CD4-positive, CD25-positive, alpha-beta regulatory T cell (primary cell): ENCODE results near the gene EIF1AD. TPM values are rescaled to one million over a fixed set of nuclear protein-coding genes. Genes with fewer than 3 reads are reported as not detected.

Experiments
- ATAC-seq, 2 donors: fragments of 150-1000 bp; cut with Tn5 transposase; one replicate each; pipeline ENCODE4 v1.10.0; 2021; ENCODE audit warnings: low read depth in 2 of 2, moderate number of reproducible peaks in 2 of 2, moderate library complexity in 1 of 2
- DNase-seq, 3 donors: peaks; one replicate each; pipeline versions ENCODE4 v3.0.0 to v3.0.0-alpha.2; 2012 to 2022; ENCODE audit warnings: mixed read lengths in 1 of 3
- H3K27ac ChIP-seq: one replicate; pipeline ENCODE4 v1.7.0; 2013; ENCODE audit warnings: mild to moderate bottlenecking, low read length; ENCODE audit not compliant: insufficient read depth, poor library complexity, severe bottlenecking
- H3K27me3 ChIP-seq: one replicate; pipeline ENCODE4 v1.7.0; 2013; ENCODE audit warnings: low read length; ENCODE audit not compliant: control insufficient read depth, insufficient read depth
- H3K36me3 ChIP-seq: one replicate; pipeline ENCODE4 v1.7.0; 2013; ENCODE audit warnings: mild to moderate bottlenecking, low read length, moderate library complexity; ENCODE audit not compliant: control insufficient read depth, insufficient read depth
- H3K4me1 ChIP-seq: 2 replicates; pipeline ENCODE4 v1.7.0; 2013; ENCODE audit warnings: mild to moderate bottlenecking, low read length; ENCODE audit not compliant: insufficient read depth, control insufficient read depth, poor library complexity, severe bottlenecking
- H3K4me3 ChIP-seq: one replicate; pipeline ENCODE4 v1.7.0; 2013; ENCODE audit warnings: low read depth, mild to moderate bottlenecking, low read length, moderate library complexity
- H3K9me3 ChIP-seq, 2 experiments: 1 replicate in 1 of 2; 2 replicates in 1 of 2; pipeline ENCODE4 v1.7.0; 2013; ENCODE audit warnings: low read length in 2 of 2, mild to moderate bottlenecking in 1 of 2, moderate library complexity in 1 of 2; ENCODE audit not compliant: control insufficient read depth in 2 of 2
- H3K27ac Mint-ChIP-seq, 3 donors: one replicate each; pipeline ENCODE4 v1.8.0; 2020 to 2022; ENCODE audit warnings: mild to moderate bottlenecking in 3 of 3, mixed read lengths in 3 of 3, moderate library complexity in 2 of 3
- H3K27me3 Mint-ChIP-seq: one replicate; pipeline ENCODE4 v1.8.0; 2022; ENCODE audit warnings: mild to moderate bottlenecking, mixed read lengths
- H3K36me3 Mint-ChIP-seq: one replicate; pipeline ENCODE4 v1.8.0; 2020; ENCODE audit warnings: mixed read lengths
- H3K4me1 Mint-ChIP-seq, 4 donors: one replicate each; pipeline ENCODE4 v1.8.0; 2020 to 2022; ENCODE audit warnings: mixed read lengths in 4 of 4, mild to moderate bottlenecking in 1 of 4
- H3K4me3 Mint-ChIP-seq, 4 donors: one replicate each; pipeline ENCODE4 v1.8.0; 2020 to 2022; ENCODE audit warnings: mild to moderate bottlenecking in 4 of 4, mixed read lengths in 4 of 4, moderate library complexity in 3 of 4
- H3K9me3 Mint-ChIP-seq, 7 donors: one replicate each; pipeline ENCODE4 v1.8.0; 2020 to 2022; ENCODE audit warnings: mixed read lengths in 7 of 7, mild to moderate bottlenecking in 3 of 7, moderate library complexity in 2 of 7
- polyA plus RNA-seq, 4 donors: library from polyadenylated mRNA; unstranded; fragments of 300-500 nt; fragmentation: Illumina TruSeq; gene quantifications; one replicate each; pipeline ENCODE4 v1.2.3, GENCODE V29; 2021
- total RNA-seq: library from RNA; stranded (reverse); gene quantifications from one replicate; pipeline ENCODE4 v1.2.3, GENCODE V29; 2022

EIF1AD gene
- total and polyA plus RNA-seq, 5 donors from 2014 or later: 16.7 to 61.3 (median 19.7) TPM

DNA sequence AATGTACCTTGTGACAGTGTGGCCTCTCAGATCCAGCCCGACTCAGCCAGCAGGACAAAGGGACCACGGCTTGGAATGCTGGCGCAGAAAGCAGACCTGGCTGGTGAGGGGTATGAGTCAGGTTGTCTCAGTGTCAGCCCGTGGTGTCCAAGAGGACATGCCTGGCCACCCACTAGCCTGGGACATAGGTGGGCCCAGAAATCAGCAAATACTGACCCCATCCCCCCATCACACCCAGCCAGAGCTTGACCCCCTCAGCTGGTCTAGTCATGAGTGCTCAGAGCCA, 4.9 kb upstream of the EIF1AD start:
- Histone ChIP-seq H3K4me1 (peaks cover 13% of the 10 kb centered on the region), H3K9me3 (no peaks in the 10 kb centered on the region), H3K36me3 (peaks cover 9% of the 10 kb centered on the region), H3K27ac (no peak overlapping the region), H3K4me3 (no peak overlapping the region), H3K27me3 (peaks cover 4% of the 10 kb centered on the region)
- ATAC-seq: no peak
- H3K27me3 Mint-ChIP-seq: peaks cover 27% of the 10 kb centered on the region
- H3K9me3 Mint-ChIP-seq: peaks cover 0 to 2% (median 0%) of the 10 kb centered on the region in 7 donors
- DNase-seq: no peak
- peaks cover 0 to 20% (median 7%) of the 10 kb centered on the region in 4 donors for H3K4me1 Mint-ChIP-seq
- H3K36me3 Mint-ChIP-seq: peaks cover 6% of the 10 kb centered on the region
- H3K27ac Mint-ChIP-seq: no peak overlapping the region
- H3K4me3 Mint-ChIP-seq: no peak overlapping the region

DNA sequence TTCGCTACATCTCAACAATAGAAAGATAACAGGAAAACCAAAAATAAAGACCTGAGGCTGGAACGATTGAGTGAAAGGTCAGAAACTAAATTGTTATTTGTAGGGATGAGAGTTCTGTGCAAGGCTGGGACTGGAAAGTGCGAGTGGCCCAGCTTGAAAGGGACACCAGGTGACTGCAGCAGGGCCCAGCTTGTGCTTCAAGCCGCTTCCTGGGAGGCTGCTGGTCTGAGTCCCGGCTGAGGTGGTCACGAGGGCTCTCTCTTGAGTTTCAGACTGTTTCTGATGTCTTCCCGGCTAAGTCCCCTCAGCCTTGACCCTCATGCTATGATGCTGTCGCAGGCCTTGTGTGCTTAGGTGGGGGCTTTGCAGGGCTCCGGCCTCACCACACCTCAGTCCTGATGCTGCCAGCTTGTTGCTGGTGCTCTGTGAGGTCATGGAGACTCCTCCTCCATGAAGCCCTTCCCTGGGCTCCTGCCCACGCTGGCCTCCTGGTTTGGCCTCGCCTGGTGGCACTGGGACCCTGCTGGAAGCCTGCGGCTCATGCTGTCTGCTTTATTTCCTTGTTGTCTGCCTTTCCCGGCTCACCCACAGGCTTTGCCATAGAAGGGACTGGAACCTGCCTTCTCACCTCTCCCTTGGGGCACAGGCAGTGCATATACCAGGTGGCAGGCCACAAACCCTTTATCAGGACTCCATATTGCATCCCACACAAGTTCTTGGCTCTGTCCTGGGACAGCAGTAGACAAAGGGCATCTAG, 4.4 kb upstream of the EIF1AD start:
- H3K27me3 ChIP-seq: peaks cover 1% of the 10 kb centered on the region
- Mint-ChIP-seq H3K27me3 (peaks cover 29% of the 10 kb centered on the region), H3K9me3 (peaks cover 0 to 2% (median 0%) of the 10 kb centered on the region in 7 donors), H3K4me3 (peak overlapping the region in 2 of 4 donors; percentile 10 to 58), H3K27ac (no peak overlapping the region), H3K36me3 (peaks cover 9% of the 10 kb centered on the region), H3K4me1 (peaks cover 0 to 25% (median 10%) of the 10 kb centered on the region in 4 donors)
- no peak overlapping the region for H3K4me3 ChIP-seq
- H3K27ac ChIP-seq: no peak overlapping the region
- no peaks in the 10 kb centered on the region for H3K9me3 ChIP-seq
- ATAC-seq: no peak
- no peak for DNase-seq
- H3K4me1 ChIP-seq: peaks cover 15% of the 10 kb centered on the region
- peaks cover 9% of the 10 kb centered on the region for H3K36me3 ChIP-seq

DNA sequence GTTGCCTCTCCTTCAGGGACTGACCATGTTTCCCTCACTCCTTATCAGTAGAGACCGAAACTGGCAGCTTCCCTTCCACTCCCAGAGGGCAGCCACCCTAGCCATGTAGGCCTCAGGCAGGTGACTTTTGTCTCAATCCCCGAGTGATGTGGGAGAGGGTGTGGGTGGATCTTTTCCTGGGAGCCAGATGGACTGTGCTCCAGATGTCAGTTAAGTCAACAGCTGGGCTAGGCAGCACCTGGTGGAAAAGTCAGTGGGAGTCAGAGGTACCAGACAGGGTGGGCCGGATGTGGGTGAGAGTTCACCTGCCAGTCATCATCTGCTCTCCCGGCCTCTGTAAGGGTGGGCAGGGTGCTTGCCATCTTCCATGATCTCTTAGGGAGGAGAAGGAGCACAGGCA, 2.2 kb upstream of the EIF1AD start:
- H3K4me1 Mint-ChIP-seq: peaks cover 0 to 42% (median 20%) of the 10 kb centered on the region in 4 donors

DNA sequence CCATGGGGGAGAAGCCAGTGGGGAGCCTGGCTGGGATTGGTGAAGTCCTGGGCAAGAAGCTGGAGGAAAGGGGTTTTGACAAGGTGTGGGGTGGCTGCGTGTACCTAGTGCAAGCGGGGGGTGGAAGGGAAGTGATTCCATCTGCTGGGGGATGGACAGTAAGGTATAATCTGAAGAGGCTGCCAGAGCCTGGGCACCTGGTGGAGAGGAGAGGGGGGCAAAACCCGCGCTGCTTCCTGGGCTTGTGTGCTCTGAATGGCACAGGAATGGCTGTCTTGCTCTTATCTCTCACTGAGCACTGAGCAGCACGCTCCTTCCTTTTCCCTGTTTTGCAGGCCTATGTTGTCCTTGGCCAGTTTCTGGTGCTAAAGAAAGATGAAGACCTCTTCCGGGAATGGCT, 1.3 kb upstream of the EIF1AD start:
- no peak for ATAC-seq
- peaks cover 19% of the 10 kb centered on the region for H3K36me3 Mint-ChIP-seq

More for the DNA sequence above, 2.2 kb upstream of the EIF1AD start:
- Histone ChIP-seq H3K4me3 (no peak overlapping the region), H3K27me3 (no peaks in the 10 kb centered on the region), H3K4me1 (peaks cover 32% of the 10 kb centered on the region), H3K27ac (no peak overlapping the region), H3K36me3 (peaks cover 22% of the 10 kb centered on the region), H3K9me3 (no peaks in the 10 kb centered on the region)
- no peak for ATAC-seq
- DNase-seq: no peak
- H3K4me3 Mint-ChIP-seq: peak overlapping the region; percentile 24 to 93 (median 68)
- peak overlapping the region in 2 of 3 donors; percentile 46 to 66 for H3K27ac Mint-ChIP-seq
- H3K27me3 Mint-ChIP-seq: peaks cover 13% of the 10 kb centered on the region
- peaks cover 11% of the 10 kb centered on the region for H3K36me3 Mint-ChIP-seq
- H3K9me3 Mint-ChIP-seq: no peaks in the 10 kb centered on the region

DNA sequence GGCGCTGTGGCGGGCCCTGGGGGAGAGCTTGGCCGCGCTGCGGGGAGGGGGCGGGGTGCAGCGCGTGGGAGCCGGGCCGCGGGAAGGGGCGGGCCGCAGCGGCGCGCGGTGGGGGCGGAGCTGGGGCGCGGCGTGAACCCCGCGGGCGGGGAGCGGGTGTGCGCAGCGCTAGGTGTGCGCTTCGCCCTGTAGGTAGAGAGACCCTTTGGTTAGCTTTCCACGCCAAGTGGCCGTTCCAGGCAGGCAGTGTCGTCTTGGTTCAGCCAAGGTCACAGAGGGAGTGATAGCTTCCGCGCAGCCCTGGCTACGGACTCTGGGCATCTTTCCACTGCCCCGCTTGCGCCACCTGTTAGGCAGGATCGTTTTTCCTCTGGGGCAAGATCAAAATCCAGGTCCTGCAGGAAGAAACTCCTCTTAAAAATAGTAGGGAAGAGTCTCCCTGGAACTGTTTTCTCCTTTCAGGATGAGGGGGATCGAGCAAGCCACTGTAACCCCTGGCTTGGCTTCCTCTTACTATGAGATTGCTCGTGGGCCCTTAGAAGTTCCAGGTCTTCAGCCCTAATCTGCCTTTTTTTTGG, 780 bp upstream of the EIF1AD start:
- Mint-ChIP-seq H3K36me3 (peaks cover 22% of the 10 kb centered on the region), H3K4me3 (peak overlapping the region; percentile 93 to 100 (median 99)), H3K4me1 (peaks cover 0 to 52% (median 27%) of the 10 kb centered on the region in 4 donors), H3K27me3 (peaks cover 13% of the 10 kb centered on the region), H3K9me3 (no peaks in the 10 kb centered on the region), H3K27ac (peak overlapping the region; percentile 49 to 99 (median 98))
- no peak for DNase-seq
- peaks cover 35% of the 10 kb centered on the region for H3K36me3 ChIP-seq
- H3K4me3 ChIP-seq: peak overlapping the region; percentile 83
- peak overlapping the region; percentile 91 for H3K27ac ChIP-seq
- peaks cover 32% of the 10 kb centered on the region for H3K4me1 ChIP-seq
- no peaks in the 10 kb centered on the region for H3K9me3 ChIP-seq
- ATAC-seq: peak; percentile 70 to 71
- no peaks in the 10 kb centered on the region for H3K27me3 ChIP-seq

More for the DNA sequence above, 1.3 kb upstream of the EIF1AD start:
- peak overlapping the region; percentile 83 for H3K4me3 ChIP-seq
- DNase-seq: no peak
- peak overlapping the region in 2 of 3 donors; percentile 71 to 98 for H3K27ac Mint-ChIP-seq
- H3K27me3 Mint-ChIP-seq: peaks cover 13% of the 10 kb centered on the region
- H3K4me3 Mint-ChIP-seq: peak overlapping the region; percentile 88 to 100 (median 96)
- H3K9me3 Mint-ChIP-seq: no peaks in the 10 kb centered on the region
- peaks cover 30% of the 10 kb centered on the region for H3K36me3 ChIP-seq
- no peaks in the 10 kb centered on the region for H3K9me3 ChIP-seq
- no peaks in the 10 kb centered on the region for H3K27me3 ChIP-seq
- H3K27ac ChIP-seq: peak overlapping the region; percentile 91
- peaks cover 32% of the 10 kb centered on the region for H3K4me1 ChIP-seq
- peaks cover 0 to 48% (median 26%) of the 10 kb centered on the region in 4 donors for H3K4me1 Mint-ChIP-seq

DNA sequence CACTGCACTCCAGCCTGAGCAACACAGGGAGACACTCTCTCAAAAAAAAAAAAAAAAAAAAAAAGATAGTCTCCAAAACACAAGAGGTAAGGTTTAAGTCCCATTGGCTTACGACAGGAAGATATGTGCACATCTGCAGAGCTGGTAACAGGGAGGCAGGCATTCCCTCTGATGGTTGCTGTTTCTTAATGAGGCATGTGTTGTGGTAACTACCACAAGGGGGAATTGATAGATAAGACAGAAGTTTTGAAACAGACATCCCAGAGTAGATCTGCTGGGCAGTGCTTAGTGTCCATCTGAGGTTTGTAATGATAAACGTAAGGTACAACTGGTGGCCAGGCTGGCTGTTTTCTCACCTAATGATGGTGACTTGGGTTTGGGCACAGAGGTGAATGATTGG, 4.7 kb downstream of the EIF1AD start:
- H3K9me3 ChIP-seq: no peaks in the 10 kb centered on the region
- H3K27ac ChIP-seq: no peak overlapping the region
- Mint-ChIP-seq H3K27ac (peak overlapping the region in 1 of 3 donors; percentile 5), H3K9me3 (peaks cover 0 to 2% (median 0%) of the 10 kb centered on the region in 7 donors), H3K4me1 (peaks cover 0 to 41% (median 25%) of the 10 kb centered on the region in 4 donors), H3K27me3 (peaks cover 9% of the 10 kb centered on the region), H3K4me3 (peak overlapping the region in 2 of 4 donors; percentile 23 to 48), H3K36me3 (peaks cover 29% of the 10 kb centered on the region)
- peaks cover 23% of the 10 kb centered on the region for H3K4me1 ChIP-seq
- DNase-seq (no peak), ATAC-seq (no peak)
- peaks cover 34% of the 10 kb centered on the region for H3K36me3 ChIP-seq
- H3K4me3 ChIP-seq: no peak overlapping the region
- no peaks in the 10 kb centered on the region for H3K27me3 ChIP-seq

DNA sequence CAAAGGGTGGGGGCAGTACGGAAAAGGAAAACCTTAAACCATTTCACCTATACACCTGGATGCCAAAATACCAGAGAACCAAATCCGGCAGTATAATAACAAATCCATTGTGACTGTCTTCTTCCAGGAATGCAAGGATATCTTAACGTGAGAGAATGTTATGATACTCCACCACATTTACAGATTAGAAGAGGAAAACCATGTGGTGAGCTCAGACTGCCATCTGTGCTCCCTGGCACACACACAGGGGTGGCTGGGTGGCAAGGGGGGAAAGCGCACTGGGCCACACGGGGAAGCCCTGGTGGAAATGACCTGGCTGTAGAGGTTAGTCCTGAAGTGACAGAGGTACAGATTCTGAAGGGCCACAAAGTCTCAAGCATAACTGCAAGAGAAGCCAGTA, 9.9 kb downstream of the EIF1AD start:
- H3K36me3 ChIP-seq: peaks cover 2% of the 10 kb centered on the region
- no peak for ATAC-seq
- Mint-ChIP-seq H3K4me1 (peaks cover 5 to 11% (median 7%) of the 10 kb centered on the region in 4 donors), H3K4me3 (no peak overlapping the region), H3K9me3 (peaks cover 0 to 3% (median 0%) of the 10 kb centered on the region in 7 donors), H3K36me3 (peaks cover 4% of the 10 kb centered on the region), H3K27me3 (no peaks in the 10 kb centered on the region), H3K27ac (peak overlapping the region in 1 of 3 donors; percentile 6)
- no peak overlapping the region for H3K4me3 ChIP-seq
- no peaks in the 10 kb centered on the region for H3K4me1 ChIP-seq
- DNase-seq: no peak
- H3K9me3 ChIP-seq: no peaks in the 10 kb centered on the region
- no peak overlapping the region for H3K27ac ChIP-seq
- no peaks in the 10 kb centered on the region for H3K27me3 ChIP-seq
